DMS114 treated with DMSO at 0.1 percent for 48 hours (cell line): ENCODE results near the gene TMEM139.
"Not testable (repeated sequence)": the region's sequence is repeated elsewhere in the genome, so short reads cannot be mapped to it uniquely, and the experiment has no call there.

ENCODE experiments used
- DNase-seq: peaks from one replicate; lab custom pipeline; 2025; ENCODE audit not compliant: unreplicated experiment; lab: John Stamatoyannopoulos, UW

TMEM139 gene

DNA sequence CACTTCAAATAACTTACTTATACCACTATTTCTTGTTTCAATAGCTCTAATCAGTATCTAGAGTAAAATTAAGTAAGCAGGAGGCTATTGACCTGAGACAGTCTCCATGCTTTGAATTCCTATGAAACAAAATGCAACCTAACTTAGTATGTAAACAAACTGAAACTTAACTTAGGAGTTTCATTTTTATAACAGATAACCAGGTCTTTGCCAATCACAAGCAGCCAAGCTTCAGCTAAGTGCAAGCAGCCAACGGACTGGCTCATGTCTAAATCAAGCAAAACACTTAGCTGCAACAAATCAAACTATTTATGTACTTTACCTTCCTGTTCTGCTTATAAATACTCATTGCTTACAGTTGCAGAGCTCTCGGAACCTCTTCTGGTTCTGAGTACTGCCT lies 25.9 kb upstream of the TMEM139 start:
- no peak for DNase-seq

DNA sequence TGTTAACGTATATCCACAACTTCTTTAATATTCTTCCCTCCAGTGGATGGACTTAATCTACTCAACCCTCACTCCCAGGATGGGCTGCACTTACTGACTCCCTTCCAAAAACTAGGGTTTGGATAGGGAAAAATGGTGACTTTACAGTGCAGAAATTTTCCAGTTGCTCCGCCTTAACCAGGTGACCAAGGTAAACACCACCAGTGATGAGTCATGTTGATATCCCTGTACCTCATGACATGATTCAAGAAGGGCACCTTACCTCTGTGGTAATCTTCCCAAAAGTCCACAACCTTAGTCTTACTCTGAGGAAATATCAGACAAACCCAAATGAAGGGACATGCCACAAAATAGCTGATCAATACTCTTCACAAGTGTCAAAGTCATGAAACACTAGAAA lies 25.0 kb upstream of the TMEM139 start:
- DNase-seq = no peak

DNA sequence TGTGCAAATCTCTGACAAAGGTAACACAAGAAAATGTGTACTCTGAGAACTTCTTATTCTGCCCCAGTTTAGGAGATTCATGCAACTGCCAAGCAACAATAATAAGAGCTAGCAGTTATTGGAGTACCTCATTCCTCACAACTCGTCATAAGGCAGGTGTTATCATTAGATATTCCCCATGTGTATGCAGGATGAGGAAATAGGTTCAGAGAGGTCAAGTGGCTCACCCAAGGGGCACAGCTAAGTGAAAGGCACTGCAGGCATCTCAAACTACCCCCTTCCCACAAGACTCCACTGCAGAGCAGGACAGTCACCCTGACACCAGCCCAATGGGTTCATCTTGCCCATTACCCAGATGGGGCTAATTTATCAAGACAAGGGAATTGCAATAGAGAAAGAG lies 22.9 kb upstream of the TMEM139 start:
- DNase-seq = no peak

DNA sequence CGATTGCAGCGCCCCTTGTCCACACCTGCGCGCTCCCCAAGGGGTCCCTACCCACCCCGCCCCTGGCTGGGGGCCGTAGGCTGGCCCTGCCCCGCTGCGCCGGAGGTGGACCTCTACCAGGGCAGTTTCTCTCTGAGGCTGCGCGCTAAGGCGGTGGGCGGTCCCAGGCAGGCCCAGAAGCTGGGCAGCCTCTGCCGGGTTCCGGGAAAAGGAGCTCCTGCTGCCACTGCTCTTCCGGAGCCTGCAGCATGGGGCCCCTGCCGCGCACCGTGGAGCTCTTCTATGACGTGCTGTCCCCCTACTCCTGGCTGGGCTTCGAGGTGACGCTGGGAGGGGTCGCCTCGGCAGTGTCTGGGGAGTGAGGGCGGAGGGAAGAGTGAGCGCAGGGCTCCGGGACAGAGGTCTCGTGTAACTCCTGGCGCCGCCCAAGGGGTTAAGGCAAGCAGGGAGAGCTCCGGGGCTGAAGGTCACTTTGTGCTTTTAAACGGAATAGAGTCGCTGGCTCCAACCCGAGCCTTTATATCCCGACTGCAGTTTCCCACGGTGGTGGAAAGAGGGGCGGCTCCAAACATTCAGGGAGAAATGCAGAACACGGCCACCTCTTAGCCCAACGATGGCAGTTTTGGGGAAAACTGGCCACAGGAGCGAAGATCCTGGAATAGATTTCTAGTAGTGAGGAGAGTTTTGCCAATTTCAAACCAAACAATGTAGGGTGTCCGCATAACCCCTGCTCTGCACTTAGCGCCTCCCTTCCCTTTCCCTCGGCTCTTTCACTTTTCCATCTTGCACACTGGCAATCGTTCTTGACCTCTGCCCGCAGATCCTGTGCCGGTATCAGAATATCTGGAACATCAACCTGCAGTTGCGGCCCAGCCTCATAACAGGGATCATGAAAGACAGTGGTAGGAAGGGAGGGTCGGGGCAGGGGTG lies 21.2 kb upstream of the TMEM139 start, which contains the start of gene GSTK1:
GSTK1 (plus strand) TSS at position 176 of the 930 bp plus-strand sequence; CDS start at position 249, 73 bp downstream.
- DNase-seq = peak; percentile 49

DNA sequence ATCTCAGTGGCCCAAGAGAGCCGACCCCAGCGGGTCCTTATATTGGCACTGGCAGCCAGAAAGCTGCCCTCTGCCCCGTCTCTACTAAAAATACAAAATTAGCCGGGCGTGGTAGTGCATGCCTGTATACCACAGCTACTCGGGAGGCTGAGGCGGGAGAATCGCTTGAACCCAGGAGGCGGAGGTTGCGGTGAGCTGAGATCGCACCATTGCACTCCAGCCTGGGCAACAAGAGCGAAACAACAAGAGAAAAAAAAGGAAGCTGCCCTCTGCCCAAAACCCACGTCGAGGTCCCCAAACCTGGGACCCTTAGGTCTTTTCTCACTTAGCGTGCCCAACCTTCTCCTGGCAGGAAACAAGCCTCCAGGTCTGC lies 20.6 kb upstream of the TMEM139 start:
- DNase-seq = not testable (repeated sequence)

DNA sequence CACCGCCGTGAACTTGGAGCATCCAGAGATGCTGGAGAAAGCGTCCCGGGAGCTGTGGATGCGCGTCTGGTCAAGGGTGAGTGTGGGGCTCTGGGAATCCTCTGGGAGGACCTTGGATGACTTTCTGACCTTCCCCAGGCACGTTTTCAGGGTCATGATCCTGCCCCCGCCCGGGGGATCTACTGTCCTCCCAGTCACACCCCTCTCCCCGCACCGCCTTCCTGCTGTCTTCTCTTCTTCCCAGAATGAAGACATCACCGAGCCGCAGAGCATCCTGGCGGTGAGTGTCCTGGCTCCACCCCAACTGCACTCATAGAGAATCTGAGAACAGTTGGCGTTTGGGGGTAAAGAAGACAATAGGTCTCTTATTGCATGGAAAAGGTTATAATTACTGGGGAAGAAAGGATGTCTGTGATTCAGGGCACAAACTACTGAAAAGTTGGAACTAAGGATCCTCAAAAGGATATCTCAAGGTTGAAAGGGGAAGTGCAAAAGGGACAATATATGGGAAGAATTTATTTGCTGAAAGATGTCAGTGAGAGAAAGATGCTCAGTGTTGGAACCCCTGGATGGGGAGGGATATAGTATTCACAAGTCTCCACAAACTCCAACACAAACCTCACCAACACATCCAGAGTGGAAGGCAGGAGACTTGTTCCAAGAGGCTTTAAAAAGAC lies 19.6 kb upstream of the TMEM139 start:
- DNase-seq = no peak

DNA sequence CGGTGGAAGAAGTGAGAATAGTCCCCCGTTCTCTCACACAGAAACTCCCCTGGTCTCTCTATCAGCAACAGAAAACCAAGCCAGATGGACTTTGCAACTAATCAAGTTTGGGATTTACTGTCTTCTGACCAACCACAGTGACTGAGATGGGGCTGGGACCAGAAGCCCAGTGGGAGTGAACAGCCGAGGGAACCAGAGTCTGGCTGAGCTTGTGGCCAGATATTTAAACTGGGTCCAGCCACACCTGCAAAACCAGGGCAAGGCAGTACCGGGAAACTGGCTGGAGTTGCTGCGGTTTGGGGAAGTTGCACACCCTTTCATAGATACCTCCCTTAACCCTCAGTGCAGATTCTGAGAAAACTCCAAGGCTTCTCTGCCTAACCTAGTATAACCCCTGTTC lies 15.5 kb upstream of the TMEM139 start:
- no peak for DNase-seq

DNA sequence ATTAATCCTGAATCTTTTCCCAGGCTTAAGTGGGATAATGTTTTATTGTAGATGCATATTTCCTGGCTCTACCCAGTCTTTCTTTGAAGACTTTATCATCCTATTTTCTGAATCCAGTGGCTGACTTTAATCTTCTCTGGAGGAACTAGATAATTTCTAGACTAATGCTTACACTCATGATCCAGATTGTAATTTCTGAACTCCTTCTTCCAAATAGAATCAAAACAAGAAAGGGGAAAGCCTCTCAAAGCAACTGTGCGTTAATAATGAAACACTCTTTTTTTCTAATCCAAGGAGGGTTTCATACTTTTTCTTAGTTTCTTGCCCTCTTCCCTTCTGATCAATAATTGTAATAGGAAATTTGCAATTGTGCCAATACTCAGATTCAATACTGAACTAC lies 13.5 kb upstream of the TMEM139 start:
- DNase-seq = no peak

DNA sequence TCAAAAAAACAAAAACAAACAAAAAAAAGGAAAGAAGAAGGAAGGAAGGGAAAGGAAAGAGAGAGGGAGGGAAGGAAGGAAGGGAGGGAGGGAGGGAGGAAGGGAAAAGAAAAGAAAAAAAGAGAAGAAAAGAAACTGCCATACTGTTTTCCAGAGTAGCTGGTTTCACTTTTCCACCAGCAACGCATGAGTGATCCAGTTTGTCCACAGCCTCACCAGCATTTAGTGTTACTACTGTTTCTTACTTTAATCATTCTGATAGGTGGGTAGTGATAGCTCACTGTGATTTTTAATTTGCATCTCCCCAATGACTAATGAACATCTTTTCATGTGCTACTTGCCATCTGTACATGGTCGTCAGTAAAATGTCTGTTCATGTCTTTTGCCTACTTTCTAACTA lies 11.9 kb upstream of the TMEM139 start:
- no peak for DNase-seq

DNA sequence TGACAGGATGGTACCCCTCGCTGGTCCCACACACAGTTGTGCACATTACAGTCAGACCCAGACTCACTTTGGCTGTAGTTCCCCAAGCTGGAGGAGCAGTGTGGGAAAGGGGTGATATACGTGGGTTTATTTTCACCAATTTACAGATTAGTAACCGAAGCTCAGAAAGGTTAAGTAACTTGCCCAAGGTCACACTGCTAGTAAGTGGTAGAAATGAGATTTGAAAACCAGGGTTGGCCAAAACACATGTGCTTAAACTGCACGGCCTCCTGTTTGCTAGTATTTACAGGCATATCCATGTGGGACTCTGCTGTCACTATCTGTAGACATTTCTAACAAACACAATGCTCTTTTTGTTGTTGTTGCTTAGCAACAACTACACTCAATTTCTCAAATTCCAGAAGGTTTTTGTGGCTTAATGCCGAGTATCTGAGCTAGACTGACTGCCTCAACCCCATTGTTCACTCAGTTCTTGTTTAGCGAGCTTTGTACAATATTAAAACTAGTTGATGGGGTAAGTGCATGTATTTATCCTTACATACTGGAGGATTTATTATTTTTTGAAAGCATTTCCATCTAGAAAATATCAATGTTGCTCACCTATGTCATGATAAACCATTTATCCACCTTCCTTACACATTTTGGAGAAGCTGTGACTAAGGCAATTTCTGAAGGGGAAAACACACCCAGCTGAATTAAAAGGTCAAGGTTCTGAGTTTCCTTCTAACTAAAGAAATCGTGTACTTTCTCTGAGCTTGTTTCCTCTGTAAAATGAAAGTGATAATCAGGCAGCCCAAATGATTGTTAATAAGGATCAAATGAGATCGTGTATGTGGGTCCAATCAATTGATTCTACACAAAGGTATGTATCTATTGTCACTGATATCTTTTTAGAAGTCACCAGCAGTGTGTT lies 5.3 kb upstream of the TMEM139 start:
- DNase-seq = no peak

DNA sequence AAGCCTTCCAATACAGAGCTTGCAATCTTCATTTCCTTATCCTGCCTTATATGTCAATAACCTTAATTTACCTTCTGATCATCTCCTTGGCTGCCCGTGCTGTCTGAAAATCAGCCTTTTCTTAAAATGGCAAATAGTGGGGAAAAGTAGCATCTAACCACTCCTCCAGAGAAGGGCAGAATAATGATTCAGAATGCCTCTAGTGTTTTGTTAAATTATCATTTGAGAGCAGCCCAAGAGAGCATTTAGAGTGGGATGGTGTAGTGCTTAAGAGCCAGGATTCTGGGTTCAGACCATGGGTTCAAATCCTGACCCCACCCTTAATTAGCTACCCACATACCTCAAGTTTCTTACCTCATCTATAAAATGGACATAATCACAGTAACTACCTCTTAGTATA lies 4.6 kb upstream of the TMEM139 start:
- DNase-seq = no peak

DNA sequence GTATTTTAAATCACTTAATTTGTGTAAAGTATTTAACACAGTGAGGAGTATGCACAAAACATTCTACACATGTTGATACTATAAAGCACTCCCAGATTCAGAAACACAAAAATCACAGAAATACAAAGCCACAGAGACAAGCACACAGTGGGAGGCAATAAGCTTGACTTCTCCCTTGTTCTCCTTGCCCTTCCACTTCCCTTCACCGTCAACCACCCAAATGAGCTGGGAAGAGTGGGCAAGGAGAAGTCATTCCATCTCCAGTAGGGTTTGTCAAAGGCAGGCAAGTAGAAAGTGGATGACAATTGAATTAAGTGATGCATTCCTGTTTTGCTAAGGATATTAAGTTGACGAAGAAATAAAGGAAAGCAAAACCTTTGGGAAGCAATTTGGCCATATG lies 4.2 kb upstream of the TMEM139 start:
- DNase-seq = no peak

DNA sequence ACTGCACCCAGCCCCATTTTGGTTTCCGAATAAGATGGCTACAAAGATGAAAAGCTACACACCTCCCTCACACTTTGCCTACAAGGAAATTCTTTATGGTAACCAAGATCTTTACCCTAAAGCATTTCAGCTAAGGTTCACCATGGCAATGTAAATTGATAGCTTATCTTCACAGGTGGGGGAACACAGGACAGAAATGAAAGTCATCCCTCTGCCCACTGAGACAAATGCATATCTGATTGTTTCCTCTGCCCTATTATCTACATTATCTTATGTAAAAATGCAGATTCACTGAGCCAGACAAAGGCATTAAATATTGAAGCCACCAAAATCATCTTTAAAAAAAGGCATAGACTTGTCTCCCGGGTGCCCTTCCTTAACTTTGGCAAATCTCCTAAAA lies 3.2 kb upstream of the TMEM139 start:
- no peak for DNase-seq

DNA sequence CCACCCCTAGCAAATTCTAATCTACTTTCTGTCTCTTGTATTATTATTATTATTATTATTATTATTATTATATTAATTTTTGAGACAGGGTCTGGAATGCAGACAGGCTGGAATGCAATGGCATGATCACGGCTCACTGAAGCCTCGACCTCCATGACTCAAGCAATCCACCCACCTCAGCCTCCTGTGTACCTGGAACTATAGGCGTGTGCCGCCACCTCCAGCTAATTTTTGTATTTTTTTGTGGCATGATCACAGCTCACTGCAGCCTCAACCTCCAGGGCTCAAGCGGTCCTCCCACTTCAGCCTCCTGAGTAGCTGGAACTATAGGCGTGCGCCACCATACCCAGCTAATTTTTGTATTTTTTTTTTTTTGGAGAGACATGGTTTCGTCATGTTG lies 2.6 kb upstream of the TMEM139 start:
- DNase-seq = no peak

DNA sequence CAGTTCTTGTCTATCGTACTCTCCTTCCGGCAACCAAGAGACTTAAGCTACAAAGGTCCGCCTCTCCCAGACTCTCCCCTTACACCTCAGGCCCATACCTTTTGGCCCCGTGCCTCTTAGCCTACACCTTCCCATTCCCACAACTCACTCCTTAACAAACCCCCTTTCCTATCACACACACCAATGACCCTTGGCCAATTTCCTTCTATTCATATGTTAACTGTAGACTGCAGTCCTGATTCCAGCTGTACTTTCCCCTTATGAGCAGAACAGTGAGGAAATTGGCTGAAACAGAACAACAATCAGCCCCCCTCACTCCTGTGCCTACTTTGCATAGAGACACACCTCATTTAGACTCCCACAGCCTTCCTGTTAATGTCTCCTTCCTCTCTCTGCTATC lies 1.4 kb upstream of the TMEM139 start:
- no peak for DNase-seq

DNA sequence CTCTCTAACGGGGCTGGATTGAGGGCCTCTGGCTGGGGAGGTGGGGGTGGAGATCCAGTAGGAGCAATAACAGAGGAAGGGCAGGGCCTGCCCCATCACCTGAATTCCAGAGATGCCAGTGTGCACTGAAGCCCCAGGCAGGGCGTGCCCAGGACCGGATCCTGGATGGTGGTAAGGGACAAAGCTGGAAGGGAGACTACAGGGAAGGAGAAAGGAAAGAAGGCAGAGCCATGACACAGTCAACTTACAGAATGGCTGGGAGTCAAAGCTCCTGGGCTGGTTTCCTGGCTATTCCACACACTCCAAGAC lies 666 bp downstream of the TMEM139 start:
- DNase-seq = no peak

DNA sequence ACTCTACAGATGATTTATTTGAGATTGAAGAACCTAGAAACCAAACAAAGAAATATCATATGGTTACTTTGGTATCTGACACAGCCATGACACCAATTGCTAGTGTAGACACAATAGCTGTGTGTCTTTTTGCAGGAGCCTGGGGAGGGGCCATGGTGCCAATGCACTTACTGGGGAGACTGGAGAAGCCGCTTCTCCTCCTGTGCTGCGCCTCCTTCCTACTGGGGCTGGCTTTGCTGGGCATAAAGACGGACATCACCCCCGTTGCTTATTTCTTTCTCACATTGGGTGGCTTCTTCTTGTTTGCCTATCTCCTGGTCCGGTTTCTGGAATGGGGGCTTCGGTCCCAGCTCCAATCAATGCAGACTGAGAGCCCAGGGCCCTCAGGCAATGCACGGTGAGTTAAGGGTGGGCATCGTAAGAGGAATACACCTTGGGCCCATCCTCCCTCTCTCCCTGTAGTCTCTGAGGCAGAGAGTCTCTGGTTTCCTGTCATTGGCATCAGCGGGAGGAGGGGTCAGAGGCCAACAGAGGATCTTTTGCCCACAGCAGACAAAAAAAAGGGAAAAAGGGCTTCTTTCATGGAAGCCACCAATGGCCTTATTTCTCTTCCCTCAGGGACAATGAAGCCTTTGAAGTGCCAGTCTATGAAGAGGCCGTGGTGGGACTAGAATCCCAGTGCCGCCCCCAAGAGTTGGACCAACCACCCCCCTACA lies 1.2 kb downstream of the TMEM139 start:
- no peak for DNase-seq

DNA sequence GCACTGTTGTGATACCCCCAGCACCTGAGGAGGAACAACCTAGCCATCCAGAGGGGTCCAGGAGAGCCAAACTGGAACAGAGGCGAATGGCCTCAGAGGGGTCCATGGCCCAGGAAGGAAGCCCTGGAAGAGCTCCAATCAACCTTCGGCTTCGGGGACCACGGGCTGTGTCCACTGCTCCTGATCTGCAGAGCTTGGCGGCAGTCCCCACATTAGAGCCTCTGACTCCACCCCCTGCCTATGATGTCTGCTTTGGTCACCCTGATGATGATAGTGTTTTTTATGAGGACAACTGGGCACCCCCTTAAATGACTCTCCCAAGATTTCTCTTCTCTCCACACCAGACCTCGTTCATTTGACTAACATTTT lies 1.7 kb downstream of the TMEM139 start:
- no peak for DNase-seq

DNA sequence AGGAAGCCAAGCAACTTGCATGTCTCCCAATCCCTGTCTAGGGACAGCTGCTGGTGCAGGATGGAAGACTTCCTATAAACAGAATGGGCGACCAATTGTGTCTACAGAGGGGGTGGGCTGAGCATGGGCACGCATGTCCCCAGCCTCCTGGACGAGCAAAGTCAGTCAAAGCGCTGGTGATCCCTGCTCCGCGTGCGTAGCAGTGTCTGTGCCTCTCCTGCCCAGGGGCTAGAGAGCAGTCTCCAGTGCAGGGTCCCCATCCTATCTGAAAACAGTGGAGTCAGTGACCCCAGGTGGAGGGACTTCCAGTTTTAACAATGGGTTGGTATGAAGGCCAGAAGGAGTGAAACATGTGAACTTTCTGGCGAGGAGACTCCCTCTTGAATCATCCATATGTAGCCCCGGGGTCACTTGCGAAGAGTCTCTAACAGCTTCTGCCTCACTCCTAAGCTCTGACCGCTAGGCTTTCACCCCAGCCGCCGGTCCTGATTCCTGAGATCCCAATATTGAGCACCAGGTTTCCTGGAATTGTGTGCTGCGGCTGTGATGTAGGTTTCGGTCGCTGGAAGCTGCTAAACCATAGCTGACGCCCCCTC lies 2.7 kb downstream of the TMEM139 start:
- no peak for DNase-seq

DNA sequence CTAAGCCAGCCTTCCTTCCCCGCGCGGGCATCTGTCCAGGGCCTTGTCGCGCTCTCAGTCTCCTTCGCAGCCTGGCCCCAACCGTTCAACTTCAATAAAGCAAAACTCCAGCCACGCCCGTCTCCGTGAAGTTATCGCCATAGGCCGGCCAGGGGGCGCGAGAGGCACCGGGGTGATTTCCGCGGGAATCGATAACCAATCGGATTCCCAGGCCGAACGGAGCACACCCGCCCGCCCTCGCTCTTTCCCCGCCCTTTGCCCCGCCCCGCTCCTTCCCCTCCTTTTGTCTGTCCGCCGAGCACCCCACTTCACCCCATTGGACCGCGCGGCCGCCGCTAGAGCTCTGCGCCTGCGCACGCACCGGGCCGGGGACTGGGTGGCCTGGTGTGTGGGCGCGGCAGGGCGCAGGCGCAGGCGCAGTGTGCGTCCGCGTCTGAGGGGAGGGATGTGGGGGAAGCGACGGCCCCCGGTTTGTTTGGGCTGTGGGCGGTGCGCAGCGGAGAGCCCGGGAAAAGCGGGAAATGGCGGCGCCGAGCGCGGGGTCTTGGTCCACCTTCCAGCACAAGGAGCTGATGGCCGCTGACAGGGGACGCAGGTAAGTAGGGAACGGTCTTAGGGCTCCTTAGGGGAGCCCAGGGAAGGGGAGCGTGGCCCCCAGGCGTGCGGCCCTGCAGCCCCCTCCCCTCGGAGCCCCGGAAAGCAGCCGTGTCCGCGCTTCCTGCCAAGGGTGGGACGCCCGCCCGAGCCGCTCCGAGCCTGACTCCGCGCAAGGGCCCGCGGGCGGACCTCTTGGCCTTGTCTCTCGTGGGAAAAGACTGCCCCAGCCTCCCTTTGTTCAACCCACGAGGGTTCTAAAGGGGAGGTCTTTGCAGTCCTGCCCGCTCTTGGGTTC lies 3.4 kb downstream of the TMEM139 start, which contains the start of gene CASP2:
CASP2 (plus strand) TSS at position 417 of the 892 bp plus-strand sequence; CDS start at position 522, 105 bp downstream.
- peak; percentile 88 for DNase-seq
